K562 (cell line): Measurements from ENCODE around the gene SRCIN1. TPM values are rescaled to one million over a fixed set of nuclear protein-coding genes. Genes with fewer than 3 reads are reported as not detected.
A peak's percentile ranks its signal among the peaks of the same experiment; 100 is the strongest.

ENCODE experiments used
- CHD7 ChIP-seq: fragments of 200-600 bp; sonication (generic); IDR thresholded peaks from one replicate; pipeline ENCODE4 v1.6.1; 2012; ENCODE audit warnings: mild to moderate bottlenecking, low read depth, low read length, inconsistent platforms
- FOXM1 ChIP-seq, 2 experiments: fragments of 450-650 bp in 1 of 2; sonication (generic) in 1 of 2; formaldehyde crosslinking in 1 of 2; IDR thresholded peaks; 2 replicates each; pipeline versions ENCODE4 v1.6.1 to v1.9.0; 2017 to 2022; ENCODE audit warnings: low read depth in 2 of 2, mild to moderate bottlenecking in 2 of 2, missing genetic modification reagents in 1 of 2, moderate library complexity in 1 of 2
- GTF2E2 ChIP-seq: fragments of 200-800 bp; sonication (Bioruptor generic); IDR thresholded peaks from 2 replicates; pipeline ENCODE4 v1.6.1; 2016; ENCODE audit warnings: missing genetic modification characterization, missing compliant biosample characterization
- SIN3B ChIP-seq: fragments of 450-650 bp; IDR thresholded peaks from 2 replicates; pipeline ENCODE4 v1.6.1; 2017; ENCODE audit warnings: low read depth, mild to moderate bottlenecking, moderate library complexity
- ZNF668 ChIP-seq: fragments of 250-450 bp; sonication (Bioruptor Pico); IDR thresholded peaks from 2 replicates; pipeline ENCODE4 v1.8.0; 2022; ENCODE audit warnings: mild to moderate bottlenecking, inconsistent platforms
- polyA plus RNA-seq, 8 experiments: library from polyadenylated mRNA; depleted of rRNA in 4 of 8; stranded (reverse) in 5 of 8; unstranded in 3 of 8; fragments of >200 nt; fragmentation: Nextera tagmentation in 2 of 8; fragmentation: Illumina TruSeq in 1 of 8; extraction: Ambion mirVana in 2 of 8; extraction: Trizol in 1 of 8; gene quantifications; 2 replicates each; pipeline versions ENCODE4 v1.2.1 to v1.2.3, GENCODE V29; 2011 to 2014; ENCODE audit warnings: inconsistent platforms in 1 of 8, missing spikeins in 1 of 8
- total RNA-seq, 7 experiments: library from RNA; depleted of rRNA in 6 of 7; stranded (reverse); fragments of >200 nt in 6 of 7; fragmentation: Illumina TruSeq in 2 of 7; extraction: Trizol in 2 of 7; gene quantifications; 2 replicates each; pipeline versions ENCODE4 v1.2.1 to v1.2.3, GENCODE V29; 2011 to 2021; ENCODE audit warnings: low replicate concordance in 1 of 7
- TF ChIP-seq, protein P1 (sequence below): fragments of 250-450 bp; sonication (Bioruptor Pico); IDR thresholded peaks from 2 replicates; pipeline ENCODE4 v1.8.0; 2022; ENCODE audit warnings: moderate library complexity, mild to moderate bottlenecking, inconsistent platforms
- TF ChIP-seq, protein P2 (sequence below): sonication (generic); formaldehyde crosslinking; IDR thresholded peaks from 2 replicates; pipeline ENCODE4 v1.8.0; 2022; ENCODE audit warnings: missing genetic modification reagents, mild to moderate bottlenecking, moderate library complexity, borderline replicate concordance

SRCIN1 gene
- total and polyA plus RNA-seq, 9 of the 15 experiments (the other 6 are each of a cell fraction or from before 2014, with no cell fraction given) = 0.09 to 0.33 (median 0.13) TPM; not detected in 6

GRCh38 chr17:38628441-38628840 lies 22.7 kb upstream of the SRCIN1 start (continued):
- TF ChIP-seq FOXM1 (IDR thresholded peaks at IDR 0.05; ENCODE audit: low read depth) = peak; percentile 64; the same call in 1 of the 2 replicates
- no peak for TF ChIP-seq FOXM1 (CRISPR knock-in tag; IDR thresholded peaks at IDR 0.05; ENCODE audit: low read depth)
- TF ChIP-seq, protein P1, sequence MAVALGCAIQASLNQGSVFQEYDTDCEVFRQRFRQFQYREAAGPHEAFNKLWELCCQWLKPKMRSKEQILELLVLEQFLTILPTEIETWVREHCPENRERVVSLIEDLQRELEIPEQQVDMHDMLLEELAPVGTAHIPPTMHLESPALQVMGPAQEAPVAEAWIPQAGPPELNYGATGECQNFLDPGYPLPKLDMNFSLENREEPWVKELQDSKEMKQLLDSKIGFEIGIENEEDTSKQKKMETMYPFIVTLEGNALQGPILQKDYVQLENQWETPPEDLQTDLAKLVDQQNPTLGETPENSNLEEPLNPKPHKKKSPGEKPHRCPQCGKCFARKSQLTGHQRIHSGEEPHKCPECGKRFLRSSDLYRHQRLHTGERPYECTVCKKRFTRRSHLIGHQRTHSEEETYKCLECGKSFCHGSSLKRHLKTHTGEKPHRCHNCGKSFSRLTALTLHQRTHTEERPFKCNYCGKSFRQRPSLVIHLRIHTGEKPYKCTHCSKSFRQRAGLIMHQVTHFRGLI (CRISPR knock-in tag) = no peak
- TF ChIP-seq, protein P2, sequence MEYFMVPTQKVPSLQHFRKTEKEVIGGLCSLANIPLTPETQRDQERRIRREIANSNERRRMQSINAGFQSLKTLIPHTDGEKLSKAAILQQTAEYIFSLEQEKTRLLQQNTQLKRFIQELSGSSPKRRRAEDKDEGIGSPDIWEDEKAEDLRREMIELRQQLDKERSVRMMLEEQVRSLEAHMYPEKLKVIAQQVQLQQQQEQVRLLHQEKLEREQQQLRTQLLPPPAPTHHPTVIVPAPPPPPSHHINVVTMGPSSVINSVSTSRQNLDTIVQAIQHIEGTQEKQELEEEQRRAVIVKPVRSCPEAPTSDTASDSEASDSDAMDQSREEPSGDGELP (CRISPR knock-in tag) = no peak
- no peak for TF ChIP-seq CHD7
- TF ChIP-seq ZNF668 (CRISPR knock-in tag) = no peak
- no peak for TF ChIP-seq GTF2E2 (tag)
- no peak for TF ChIP-seq SIN3B
